HG03095 (cell line): Measurements from ENCODE around the gene LBHD1.
"Not testable (repeated sequence)": the region's sequence is repeated elsewhere in the genome, so short reads cannot be mapped to it uniquely, and the experiment has no call there.

ENCODE experiments used
- ATAC-seq: cut with Tn5 transposase; IDR thresholded peaks from one replicate; pipeline ENCODE4 v1.9.1; 2021; ENCODE audit warnings: moderate library complexity; ENCODE audit not compliant: unreplicated experiment

The LBHD1 gene

DNA sequence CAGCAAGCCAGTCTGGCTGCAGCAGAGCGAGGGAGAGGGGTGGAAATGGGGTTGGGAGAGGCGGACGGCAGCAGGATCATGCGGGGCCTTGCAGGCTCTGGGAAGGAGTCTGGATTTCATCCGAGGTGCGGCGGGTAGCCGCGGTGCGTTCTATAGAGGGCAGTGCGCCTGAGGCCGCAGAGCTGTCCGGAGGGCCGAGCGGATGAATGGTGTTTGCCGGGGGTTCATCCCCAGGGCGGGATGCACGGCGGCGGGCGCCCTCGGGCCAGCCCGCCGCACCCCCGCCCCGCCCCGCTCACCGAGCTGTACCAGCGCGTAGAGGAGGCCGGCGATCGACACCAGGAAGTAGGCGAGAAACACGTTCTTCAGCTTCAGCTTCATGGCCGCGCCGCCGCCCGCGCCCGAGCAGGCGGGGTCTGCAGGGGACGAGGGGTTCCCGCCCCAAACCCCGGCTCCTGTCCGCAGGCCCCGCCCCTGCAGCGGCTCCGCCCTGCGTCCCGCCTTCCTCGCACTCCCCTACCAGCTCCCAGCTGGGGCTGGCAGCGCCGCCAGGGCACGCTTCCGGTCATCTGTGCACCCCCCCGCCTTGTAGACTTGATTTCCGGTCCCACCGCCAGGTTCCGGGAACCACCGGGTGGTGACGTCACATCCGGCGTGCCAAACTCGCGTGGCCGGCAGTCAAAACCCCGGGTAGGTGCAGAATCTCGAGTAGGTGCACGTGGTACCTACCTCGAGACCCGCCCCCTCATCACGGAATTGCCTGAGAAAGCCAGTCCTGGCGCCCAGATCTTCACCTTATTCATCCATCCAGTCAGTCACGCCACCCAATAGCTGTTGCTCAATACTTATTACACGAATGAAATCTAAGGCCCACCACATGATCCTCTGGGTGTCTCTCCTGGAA lies 50.2 kb downstream of the LBHD1 start, which contains the start of gene B3GAT3:
Gene B3GAT3 (minus strand): TSS at position 420 of the 904 bp plus-strand sequence. CDS start 39 bp downstream, at position 381.
- peak; percentile 90 for ATAC-seq

DNA sequence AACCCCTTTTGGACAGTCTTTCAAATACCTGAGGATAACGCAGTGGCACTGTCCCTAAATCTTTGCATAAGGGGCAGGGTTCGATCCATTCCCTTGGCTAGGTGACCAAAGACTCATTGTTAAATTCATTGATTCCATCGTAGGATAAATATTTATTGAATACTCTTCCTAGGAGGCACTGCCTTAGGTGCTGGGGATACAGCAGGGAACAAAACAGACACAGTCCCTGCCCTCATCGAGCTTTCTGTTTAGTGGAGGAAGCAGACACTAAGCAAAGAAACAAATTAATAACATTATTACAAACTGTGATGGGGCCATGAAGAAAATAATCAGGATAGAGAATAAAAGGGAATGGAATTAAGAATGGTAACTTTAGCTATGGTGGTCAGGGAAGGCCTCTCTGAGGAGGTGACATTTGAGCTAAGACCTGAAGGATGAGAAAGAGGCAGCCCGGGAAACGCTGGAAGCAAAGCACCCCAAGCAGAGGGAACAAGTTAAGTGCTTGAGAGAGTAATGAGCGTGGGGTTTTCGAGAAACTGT lies 51.0 kb downstream of the LBHD1 start:
- ATAC-seq, result no peak

DNA sequence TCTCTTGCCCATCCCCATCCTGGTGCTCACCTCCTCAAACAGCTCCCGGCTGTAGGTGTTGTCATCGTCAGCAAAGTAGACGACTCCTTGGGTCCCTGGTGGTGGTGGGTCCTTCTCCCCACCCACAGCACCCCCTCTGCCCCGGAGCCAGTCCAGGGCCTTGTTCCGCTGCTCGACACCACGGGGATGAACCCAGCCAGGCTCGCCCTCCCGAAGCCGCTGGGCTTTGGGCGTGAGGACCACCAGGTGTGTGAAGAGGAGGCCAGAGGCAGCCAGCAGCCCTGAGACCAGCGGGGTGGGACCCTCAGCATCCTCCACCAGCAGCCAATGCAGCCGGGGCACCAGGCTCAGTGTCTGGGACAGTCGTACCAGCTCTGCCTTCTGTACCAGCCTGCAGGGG lies 55.1 kb downstream of the LBHD1 start:
- ATAC-seq, result not testable (repeated sequence)

DNA sequence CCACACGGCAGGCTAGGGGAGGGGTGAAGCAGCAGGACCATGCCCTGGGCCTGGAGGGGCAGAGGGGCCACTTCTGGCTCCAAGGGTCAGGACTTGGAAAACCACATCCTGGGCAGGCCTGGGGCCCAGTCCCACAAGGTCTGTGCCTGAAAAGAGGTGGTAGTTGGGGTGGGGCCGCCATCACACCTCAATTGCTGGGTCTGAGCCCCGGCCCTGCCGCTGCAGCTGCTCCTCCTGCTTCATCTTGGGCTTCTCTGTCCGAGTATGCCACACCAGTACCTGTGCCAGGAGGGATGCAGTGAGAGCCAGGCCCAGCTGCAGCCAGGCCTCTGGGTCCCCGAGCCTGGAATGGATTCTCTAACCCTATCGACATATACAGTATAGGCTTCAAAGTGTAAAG lies 56.5 kb downstream of the LBHD1 start:
- ATAC-seq, result no peak

DNA sequence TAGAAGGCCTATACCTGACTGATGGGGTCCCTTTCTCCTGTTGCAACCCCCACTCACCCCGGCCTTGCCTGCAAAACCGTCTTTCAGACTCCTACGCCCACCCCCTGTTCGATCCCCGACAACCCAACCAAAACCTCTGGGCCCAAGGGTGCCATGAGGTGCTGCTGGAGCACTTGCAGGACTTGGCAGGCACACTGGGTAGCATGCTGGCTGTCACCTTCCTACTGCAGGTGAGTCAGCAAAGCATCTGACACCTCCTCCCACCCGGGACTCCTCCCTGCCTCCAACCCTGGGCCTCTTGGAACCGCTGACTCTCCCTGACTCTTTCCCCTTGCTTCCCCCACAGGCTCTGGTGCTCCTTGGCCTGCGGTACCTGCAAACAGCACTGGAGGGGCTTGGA lies 57.8 kb downstream of the LBHD1 start:
- no peak for ATAC-seq

DNA sequence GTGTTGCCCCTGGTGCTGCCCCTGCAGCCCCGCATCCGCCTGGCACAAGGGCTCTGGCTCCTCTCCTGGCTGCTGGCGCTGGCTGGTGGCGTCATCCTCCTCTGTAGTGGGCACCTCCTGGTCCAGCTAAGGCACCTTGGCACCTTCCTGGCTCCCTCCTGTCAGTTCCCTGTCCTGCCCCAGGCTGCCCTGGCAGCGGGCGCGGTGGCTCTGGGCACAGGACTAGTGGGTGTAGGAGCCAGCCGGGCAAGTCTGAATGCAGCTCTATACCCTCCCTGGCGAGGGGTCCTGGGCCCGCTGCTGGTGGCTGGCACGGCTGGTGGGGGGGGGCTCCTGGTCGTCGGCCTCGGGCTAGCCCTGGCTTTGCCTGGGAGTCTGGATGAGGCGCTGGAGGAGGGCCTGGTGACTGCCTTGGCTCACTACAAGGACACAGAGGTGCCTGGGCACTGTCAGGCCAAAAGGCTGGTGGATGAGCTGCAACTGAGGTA lies 58.7 kb downstream of the LBHD1 start:
- ATAC-seq, result no peak
